ENCODE results near the gene TIMM29.

Gene TIMM29

GRCh38 chr19:10885201-10886169 is 43.1 kb upstream of the TIMM29 start:
- Histone ChIP-seq H3K79me1 (ENCODE audit: low read depth, low read length) (peaks cover 21% of the 10 kb centered on the region), H4K91ac (ENCODE audit: low read depth, low read length, poor library complexity) (no peak overlapping the region), H2BK120ac (ENCODE audit: low read depth, low read length) (no peak overlapping the region), H3K9ac (ENCODE audit: low read depth, low read length, poor library complexity) (no peak overlapping the region), H3K4me2 (ENCODE audit: insufficient read depth, low read length, poor library complexity, severe bottlenecking) (no peak overlapping the region), H2BK12ac (ENCODE audit: low read length) (no peak overlapping the region), H3K4ac (ENCODE audit: low read length) (no peak overlapping the region), H3K14ac (ENCODE audit: low read length) (no peak overlapping the region), H3K23ac (ENCODE audit: low read depth, low read length, poor library complexity) (peak overlapping the region; percentile 37), H3K27me3 (ENCODE audit: control insufficient read depth in 3 of 3, insufficient read depth in 3 of 3, low read depth in 1 of 3, low read length in 3 of 3) (no peaks in the 10 kb centered on the region), H3K4me1 (ENCODE audit: control insufficient read depth in 2 of 2, insufficient read depth in 1 of 2, low read depth in 1 of 2, low read length in 2 of 2) (peaks cover 57 to 59% of the 10 kb centered on the region in 2 donors), H4K8ac (ENCODE audit: low read depth, low read length) (no peak overlapping the region), H2AFZ (ENCODE audit: low read length) (no peak overlapping the region), H3K9me3 (replicated peaks in 1 of 2; ENCODE audit: control insufficient read depth in 2 of 2, insufficient read depth in 1 of 2, low read depth in 1 of 2, low read length in 2 of 2) (no peaks in the 10 kb centered on the region), H2AK5ac (ENCODE audit: low read depth, low read length) (no peak overlapping the region), H3K4me3 (ENCODE audit: low read length in 2 of 2) (no peak overlapping the region), H3K18ac (ENCODE audit: low read length) (peak overlapping the region; percentile 72), H2BK15ac (ENCODE audit: low read length) (no peak overlapping the region), H3K36me3 (replicated peaks in 1 of 2; ENCODE audit: control insufficient read depth in 2 of 2, insufficient read depth in 2 of 2, low read length in 2 of 2) (peaks cover 0 to 2% of the 10 kb centered on the region in 2 donors), H3K27ac (replicated peaks; ENCODE audit: low read length) (peak overlapping the region; percentile 76), H2BK5ac (ENCODE audit: low read length) (no peak overlapping the region)
- no CpG with 5 or more reads among the region's 20 CpGs for WGBS, 2 donors (ENCODE audit: extremely low coverage in 2 of 2, insufficient read length in 2 of 2, insufficient replicate concordance in 1 of 2)
- DNase-seq (ENCODE audit: low spot score) = no peak

GRCh38 chr19:10887616-10888367 is 40.8 kb upstream of the TIMM29 start:
- Histone ChIP-seq H2BK15ac (ENCODE audit: low read length) (peak overlapping the region; percentile 87), H3K27ac (replicated peaks; ENCODE audit: low read length) (peak overlapping the region; percentile 1), H3K9me3 (replicated peaks in 1 of 2; ENCODE audit: control insufficient read depth in 2 of 2, insufficient read depth in 1 of 2, low read depth in 1 of 2, low read length in 2 of 2) (no peaks in the 10 kb centered on the region), H3K36me3 (replicated peaks in 1 of 2; ENCODE audit: control insufficient read depth in 2 of 2, insufficient read depth in 2 of 2, low read length in 2 of 2) (peaks cover 0 to 2% of the 10 kb centered on the region in 2 donors), H3K4me3 (ENCODE audit: low read length in 2 of 2) (no peak overlapping the region), H2BK5ac (ENCODE audit: low read length) (peak overlapping the region; percentile 69), H3K4me1 (ENCODE audit: control insufficient read depth in 2 of 2, insufficient read depth in 1 of 2, low read depth in 1 of 2, low read length in 2 of 2) (peaks cover 53 to 58% of the 10 kb centered on the region in 2 donors), H3K4me2 (ENCODE audit: insufficient read depth, low read length, poor library complexity, severe bottlenecking) (no peak overlapping the region), H3K23ac (ENCODE audit: low read depth, low read length, poor library complexity) (peak overlapping the region; percentile 90), H4K8ac (ENCODE audit: low read depth, low read length) (no peak overlapping the region), H2AK5ac (ENCODE audit: low read depth, low read length) (peak overlapping the region; percentile 83), H4K91ac (ENCODE audit: low read depth, low read length, poor library complexity) (peak overlapping the region; percentile 68), H2AFZ (ENCODE audit: low read length) (no peak overlapping the region), H3K18ac (ENCODE audit: low read length) (peak overlapping the region; percentile 89), H2BK120ac (ENCODE audit: low read depth, low read length) (peak overlapping the region; percentile 63), H3K14ac (ENCODE audit: low read length) (peak overlapping the region; percentile 39), H3K27me3 (ENCODE audit: control insufficient read depth in 3 of 3, insufficient read depth in 3 of 3, low read depth in 1 of 3, low read length in 3 of 3) (no peaks in the 10 kb centered on the region), H2BK12ac (ENCODE audit: low read length) (peak overlapping the region; percentile 4), H3K4ac (ENCODE audit: low read length) (peak overlapping the region; percentile 26), H3K9ac (ENCODE audit: low read depth, low read length, poor library complexity) (no peak overlapping the region), H3K79me1 (ENCODE audit: low read depth, low read length) (peaks cover 22% of the 10 kb centered on the region)
- no CpG with 5 or more reads among the region's 9 CpGs for WGBS, 2 donors (ENCODE audit: extremely low coverage in 2 of 2, insufficient read length in 2 of 2, insufficient replicate concordance in 1 of 2)
- DNase-seq (ENCODE audit: low spot score) = no peak

DNA sequence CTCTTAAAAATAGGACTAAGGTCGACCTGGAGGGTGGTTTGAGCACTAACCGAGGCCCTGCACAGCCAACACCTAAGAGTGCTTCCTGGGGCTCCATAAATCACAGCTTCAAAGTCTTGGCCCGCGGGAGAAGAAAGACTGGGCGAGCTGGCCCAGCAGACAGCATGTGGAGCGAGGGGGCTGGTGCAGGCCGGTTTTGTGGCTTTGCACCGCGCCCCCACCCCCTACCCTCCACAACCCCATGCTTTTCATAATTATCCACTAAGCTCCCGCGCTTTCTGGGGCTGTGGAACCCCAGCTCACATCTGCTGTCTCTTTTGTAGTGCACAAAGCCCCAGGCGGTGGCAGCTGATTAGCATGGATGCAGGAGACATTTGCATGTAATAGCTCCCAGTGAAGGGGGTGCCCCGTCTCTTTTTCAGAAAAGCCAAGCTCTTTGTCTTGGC is 40.2 kb upstream of the TIMM29 start:
- H2AFZ ChIP-seq (ENCODE audit: low read length) = no peak overlapping the region
- H3K14ac ChIP-seq (ENCODE audit: low read length) = no peak overlapping the region
- peaks cover 47 to 54% of the 10 kb centered on the region in 2 donors for H3K4me1 ChIP-seq (ENCODE audit: control insufficient read depth in 2 of 2, insufficient read depth in 1 of 2, low read depth in 1 of 2, low read length in 2 of 2)
- no peaks in the 10 kb centered on the region for H3K36me3 ChIP-seq (replicated peaks in 1 of 2; ENCODE audit: control insufficient read depth in 2 of 2, insufficient read depth in 2 of 2, low read length in 2 of 2)
- H4K91ac ChIP-seq (ENCODE audit: low read depth, low read length, poor library complexity) = no peak overlapping the region
- no peak overlapping the region for H3K9ac ChIP-seq (ENCODE audit: low read depth, low read length, poor library complexity)
- H2BK15ac ChIP-seq (ENCODE audit: low read length) = no peak overlapping the region
- H3K23ac ChIP-seq (ENCODE audit: low read depth, low read length, poor library complexity) = no peak overlapping the region
- DNase-seq (ENCODE audit: low spot score) = no peak
- peaks cover 16% of the 10 kb centered on the region for H3K79me1 ChIP-seq (ENCODE audit: low read depth, low read length)
- no peak overlapping the region for H2BK12ac ChIP-seq (ENCODE audit: low read length)
- no peaks in the 10 kb centered on the region for H3K27me3 ChIP-seq (ENCODE audit: control insufficient read depth in 3 of 3, insufficient read depth in 3 of 3, low read depth in 1 of 3, low read length in 3 of 3)
- H3K4ac ChIP-seq (ENCODE audit: low read length) = no peak overlapping the region
- H4K8ac ChIP-seq (ENCODE audit: low read depth, low read length) = no peak overlapping the region
- no peaks in the 10 kb centered on the region for H3K9me3 ChIP-seq (replicated peaks in 1 of 2; ENCODE audit: control insufficient read depth in 2 of 2, insufficient read depth in 1 of 2, low read depth in 1 of 2, low read length in 2 of 2)
- peak overlapping the region; percentile 1 for H3K27ac ChIP-seq (replicated peaks; ENCODE audit: low read length)
- H2BK5ac ChIP-seq (ENCODE audit: low read length) = peak overlapping the region; percentile 10
- peak overlapping the region; percentile 89 for H3K18ac ChIP-seq (ENCODE audit: low read length)
- H2BK120ac ChIP-seq (ENCODE audit: low read depth, low read length) = no peak overlapping the region
- WGBS, 2 donors (ENCODE audit: extremely low coverage in 2 of 2, insufficient read length in 2 of 2, insufficient replicate concordance in 1 of 2) = no CpG with 5 or more reads among the region's 13 CpGs
- no peak overlapping the region for H2AK5ac ChIP-seq (ENCODE audit: low read depth, low read length)
- no peak overlapping the region for H3K4me2 ChIP-seq (ENCODE audit: insufficient read depth, low read length, poor library complexity, severe bottlenecking)
- no peak overlapping the region for H3K4me3 ChIP-seq (ENCODE audit: low read length in 2 of 2)

- H3K79me1 ChIP-seq (ENCODE audit: low read depth, low read length) = peaks cover 23% of the 10 kb centered on the region
- no peak overlapping the region for H3K14ac ChIP-seq (ENCODE audit: low read length)
- peaks cover 45 to 53% of the 10 kb centered on the region in 2 donors for H3K4me1 ChIP-seq (ENCODE audit: control insufficient read depth in 2 of 2, insufficient read depth in 1 of 2, low read depth in 1 of 2, low read length in 2 of 2)
- no peak overlapping the region for H3K18ac ChIP-seq (ENCODE audit: low read length)
- H3K4me3 ChIP-seq (ENCODE audit: low read length in 2 of 2) = no peak overlapping the region
- no peaks in the 10 kb centered on the region for H3K9me3 ChIP-seq (replicated peaks in 1 of 2; ENCODE audit: control insufficient read depth in 2 of 2, insufficient read depth in 1 of 2, low read depth in 1 of 2, low read length in 2 of 2)
- H3K36me3 ChIP-seq (replicated peaks in 1 of 2; ENCODE audit: control insufficient read depth in 2 of 2, insufficient read depth in 2 of 2, low read length in 2 of 2) = peaks cover 0 to 3% of the 10 kb centered on the region in 2 donors
- no peak overlapping the region for H2BK5ac ChIP-seq (ENCODE audit: low read length)
- no peak for DNase-seq (ENCODE audit: low spot score)
- no peak overlapping the region for H4K91ac ChIP-seq (ENCODE audit: low read depth, low read length, poor library complexity)
- H2BK12ac ChIP-seq (ENCODE audit: low read length) = no peak overlapping the region
- no peak overlapping the region for H2BK15ac ChIP-seq (ENCODE audit: low read length)
- no peak overlapping the region for H3K27ac ChIP-seq (replicated peaks; ENCODE audit: low read length)
- H2AK5ac ChIP-seq (ENCODE audit: low read depth, low read length) = no peak overlapping the region
- no peak overlapping the region for H2BK120ac ChIP-seq (ENCODE audit: low read depth, low read length)
- no peak overlapping the region for H3K4ac ChIP-seq (ENCODE audit: low read length)
- H3K4me2 ChIP-seq (ENCODE audit: insufficient read depth, low read length, poor library complexity, severe bottlenecking) = no peak overlapping the region
- WGBS, 2 donors (ENCODE audit: extremely low coverage in 2 of 2, insufficient read length in 2 of 2, insufficient replicate concordance in 1 of 2) = no CpG with 5 or more reads among the region's 4 CpGs
- H4K8ac ChIP-seq (ENCODE audit: low read depth, low read length) = no peak overlapping the region
- H3K9ac ChIP-seq (ENCODE audit: low read depth, low read length, poor library complexity) = no peak overlapping the region
- H2AFZ ChIP-seq (ENCODE audit: low read length) = no peak overlapping the region
- no peak overlapping the region for H3K23ac ChIP-seq (ENCODE audit: low read depth, low read length, poor library complexity)
- H3K27me3 ChIP-seq (ENCODE audit: control insufficient read depth in 3 of 3, insufficient read depth in 3 of 3, low read depth in 1 of 3, low read length in 3 of 3) = no peaks in the 10 kb centered on the region
Observed at GRCh38 chr19:10889880-10890279, 38.7 kb upstream of the TIMM29 start.
